OCI-LY3 (cell line): Measurements from ENCODE around the gene HHATL.

ENCODE experiments used
- H2AFZ ChIP-seq: fragments of 200-600, 300-600 bp; shearing (Covaris generic); 2 replicates; pipeline ENCODE4 v1.6.0; 2014; ENCODE audit warnings: antibody characterized with exemption, low read depth, low read length
- H3K27ac ChIP-seq: fragments of 200-600, 300-600 bp; sonication (generic); 2 replicates; pipeline ENCODE4 v1.5.1; 2014; ENCODE audit warnings: mild to moderate bottlenecking, low read length, moderate library complexity, mixed read lengths
- H3K27me3 ChIP-seq: fragments of 200-600, 300-600 bp; sonication (generic); 2 replicates; pipeline ENCODE4 v1.6.1; 2014; ENCODE audit warnings: low read depth, low read length, mixed read lengths
- H3K36me3 ChIP-seq: fragments of 200-600, 300-600 bp; sonication (generic); replicated peaks from 2 replicates; pipeline ENCODE3; 2014; ENCODE audit warnings: low read depth, low read length, mixed read lengths
- H3K4me1 ChIP-seq: fragments of 300-600, 200-600 bp; sonication (generic); 2 replicates; pipeline ENCODE4 v1.6.1; 2014; ENCODE audit warnings: low read length, mixed read lengths
- H3K4me2 ChIP-seq: fragments of 200-600, 300-600 bp; sonication (generic); 2 replicates; pipeline ENCODE4 v1.6.1; 2014; ENCODE audit warnings: low read length, mixed read lengths
- H3K4me3 ChIP-seq: fragments of 300-600, 200-600 bp; sonication (generic); 2 replicates; pipeline ENCODE4 v1.5.1; 2014; ENCODE audit warnings: antibody characterized with exemption, mild to moderate bottlenecking, low read length, moderate library complexity
- H3K79me2 ChIP-seq: fragments of 300-600, 200-600 bp; shearing (Covaris generic); 2 replicates; pipeline ENCODE4 v1.6.1; 2014; ENCODE audit warnings: mild to moderate bottlenecking, low read length, mixed read lengths
- H3K9ac ChIP-seq: fragments of 300-600, 200-600 bp; shearing (Covaris generic); 2 replicates; pipeline ENCODE4 v1.6.0; 2014; ENCODE audit warnings: mild to moderate bottlenecking, low read length, moderate library complexity
- H3K9me3 ChIP-seq: fragments of 200-600, 300-600 bp; shearing (Covaris generic); 2 replicates; pipeline ENCODE4 v1.6.1; 2014; ENCODE audit warnings: low read length, mixed read lengths; ENCODE audit not compliant: insufficient read depth
- H4K20me1 ChIP-seq: fragments of 200-600, 300-600 bp; sonication (generic); 2 replicates; pipeline ENCODE4 v1.6.1; 2016; ENCODE audit warnings: low read length, mixed read lengths; ENCODE audit not compliant: insufficient read depth
- CTCF ChIP-seq: fragments of 200-600, 300-600 bp; sonication (generic); IDR thresholded peaks from 2 replicates; pipeline ENCODE4 v1.5.1; 2014; ENCODE audit warnings: antibody characterized with exemption, low read length, low read depth
- EZH2phosphoT487 ChIP-seq: fragments of 200-600 bp; shearing (Covaris generic); IDR thresholded peaks from 2 replicates; pipeline ENCODE4 v1.6.1; 2018; ENCODE audit warnings: antibody characterized with exemption, mixed run types, low read depth

Gene HHATL

GRCh38 chr3:42673082-42673481 is 29.5 kb downstream of the HHATL start:
- no peak overlapping the region for H3K4me2 ChIP-seq

GRCh38 chr3:42672515-42672914 is 30.1 kb downstream of the HHATL start:
- no peak overlapping the region for H3K27ac ChIP-seq
- no peak overlapping the region for H2AFZ ChIP-seq
- no peaks in the 10 kb centered on the region for H3K9me3 ChIP-seq
- no peaks in the 10 kb centered on the region for H4K20me1 ChIP-seq
- no peak overlapping the region for H3K9ac ChIP-seq
- H3K27me3 ChIP-seq = no peaks in the 10 kb centered on the region
- no peaks in the 10 kb centered on the region for H3K4me1 ChIP-seq
- H3K36me3 ChIP-seq = no peaks in the 10 kb centered on the region
- H3K4me3 ChIP-seq = no peak overlapping the region
- no peak for TF ChIP-seq EZH2phosphoT487
- TF ChIP-seq CTCF = no peak
- no peaks in the 10 kb centered on the region for H3K79me2 ChIP-seq
- H3K4me2 ChIP-seq = no peak overlapping the region

More at GRCh38 chr3:42673082-42673481, 29.5 kb downstream of the HHATL start:
- Histone ChIP-seq H3K79me2 (no peaks in the 10 kb centered on the region), H3K9me3 (peaks cover 2% of the 10 kb centered on the region), H3K27me3 (no peaks in the 10 kb centered on the region; the same call in 1 of the 2 replicates), H4K20me1 (no peaks in the 10 kb centered on the region), H3K9ac (no peak overlapping the region), H3K27ac (no peak overlapping the region), H3K36me3 (no peaks in the 10 kb centered on the region), H2AFZ (no peak overlapping the region), H3K4me3 (no peak overlapping the region), H3K4me1 (no peaks in the 10 kb centered on the region)
- no peak for TF ChIP-seq CTCF
- no peak for TF ChIP-seq EZH2phosphoT487

DNA sequence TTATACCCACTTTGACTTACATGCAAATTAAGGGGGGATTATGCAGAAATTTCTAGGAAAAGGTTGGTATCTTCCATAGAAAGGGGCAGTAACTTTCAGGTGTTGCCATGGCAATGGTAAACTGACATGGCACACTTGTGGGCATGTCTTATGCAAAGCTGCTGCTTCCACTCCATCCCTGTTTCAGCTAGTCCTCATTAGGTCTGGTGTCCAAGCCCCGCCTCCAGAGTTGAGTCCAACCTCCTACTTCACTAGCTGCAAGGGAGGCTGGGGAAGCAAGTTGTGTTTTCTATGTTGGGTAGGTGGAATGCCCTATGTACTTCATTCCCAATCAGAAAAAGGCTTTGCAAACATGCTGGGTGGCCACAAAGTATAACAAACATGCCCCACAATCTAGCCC is 31.9 kb downstream of the HHATL start:
- TF ChIP-seq CTCF = no peak
- TF ChIP-seq EZH2phosphoT487 = no peak
- Histone ChIP-seq H3K27ac (no peak overlapping the region), H2AFZ (no peak overlapping the region), H3K36me3 (no peaks in the 10 kb centered on the region), H3K4me3 (no peak overlapping the region), H3K4me2 (no peak overlapping the region), H4K20me1 (no peaks in the 10 kb centered on the region), H3K9ac (no peak overlapping the region), H3K9me3 (no peaks in the 10 kb centered on the region), H3K4me1 (no peaks in the 10 kb centered on the region), H3K27me3 (no peaks in the 10 kb centered on the region), H3K79me2 (no peaks in the 10 kb centered on the region)

GRCh38 chr3:42670051-42670576 is 32.5 kb downstream of the HHATL start:
- no peaks in the 10 kb centered on the region for H3K9me3 ChIP-seq
- H3K27ac ChIP-seq = no peak overlapping the region
- no peak overlapping the region for H3K4me3 ChIP-seq
- H3K36me3 ChIP-seq = no peaks in the 10 kb centered on the region
- no peak for TF ChIP-seq CTCF
- no peak for TF ChIP-seq EZH2phosphoT487
- no peak overlapping the region for H2AFZ ChIP-seq
- H3K27me3 ChIP-seq = no peaks in the 10 kb centered on the region
- no peak overlapping the region for H3K9ac ChIP-seq
- H3K79me2 ChIP-seq = no peaks in the 10 kb centered on the region
- no peaks in the 10 kb centered on the region for H3K4me1 ChIP-seq
- H3K4me2 ChIP-seq = no peak overlapping the region
- no peaks in the 10 kb centered on the region for H4K20me1 ChIP-seq
